Measurements from ENCODE around the gene NCKAP5.

NCKAP5 gene

GRCh38 chr2:133040170-133040569 is 528.1 kb downstream of the NCKAP5 start:
- DNase-seq (ENCODE audit: low read depth in 4 of 4, low spot score in 1 of 4), result no peak

GRCh38 chr2:133039531-133039930 is 528.7 kb downstream of the NCKAP5 start:
- no peak for DNase-seq (ENCODE audit: low read depth in 4 of 4, low spot score in 1 of 4)

- no peak for DNase-seq (ENCODE audit: low read depth in 4 of 4, low spot score in 1 of 4)
Measured at GRCh38 chr2:133026536-133027177, 541.6 kb downstream of the NCKAP5 start.

GRCh38 chr2:133025004-133025403 is 543.3 kb downstream of the NCKAP5 start:
- DNase-seq (ENCODE audit: low read depth in 4 of 4, low spot score in 1 of 4), result no peak

- DNase-seq (ENCODE audit: low read depth in 4 of 4, low spot score in 1 of 4), result no peak
Measured at GRCh38 chr2:133012847-133013734, 555.2 kb downstream of the NCKAP5 start.

- DNase-seq (ENCODE audit: low read depth in 4 of 4, low spot score in 1 of 4), result no peak
Measured at GRCh38 chr2:133004623-133005022, 563.6 kb downstream of the NCKAP5 start.

- no peak for DNase-seq (ENCODE audit: low read depth in 4 of 4, low spot score in 1 of 4)
Measured at GRCh38 chr2:132999421-132999820, 568.8 kb downstream of the NCKAP5 start.

- DNase-seq (ENCODE audit: low read depth in 4 of 4, low spot score in 1 of 4), result no peak
Measured at GRCh38 chr2:132998221-132998620, 570.0 kb downstream of the NCKAP5 start.

- no peak for DNase-seq (ENCODE audit: low read depth in 4 of 4, low spot score in 1 of 4)
Measured at GRCh38 chr2:132991471-132992045, 576.7 kb downstream of the NCKAP5 start.

- no peak for DNase-seq (ENCODE audit: low read depth in 4 of 4, low spot score in 1 of 4)
Measured at GRCh38 chr2:132984731-132985130, 583.5 kb downstream of the NCKAP5 start.

- DNase-seq (ENCODE audit: low read depth in 4 of 4, low spot score in 1 of 4), result no peak
Measured at GRCh38 chr2:132980304-132980703, 588.0 kb downstream of the NCKAP5 start.

GRCh38 chr2:132979339-132980093 is 588.7 kb downstream of the NCKAP5 start:
- no peak for DNase-seq (ENCODE audit: low read depth in 4 of 4, low spot score in 1 of 4)

GRCh38 chr2:132978840-132979239 is 589.4 kb downstream of the NCKAP5 start:
- no peak for DNase-seq (ENCODE audit: low read depth in 4 of 4, low spot score in 1 of 4)

GRCh38 chr2:132977812-132978529 is 590.3 kb downstream of the NCKAP5 start:
- DNase-seq (ENCODE audit: low read depth in 4 of 4, low spot score in 1 of 4), result no peak

GRCh38 chr2:132975193-132976105 is 592.8 kb downstream of the NCKAP5 start:
- DNase-seq (ENCODE audit: low read depth in 4 of 4, low spot score in 1 of 4), result no peak

- no peak for DNase-seq (ENCODE audit: low read depth in 4 of 4, low spot score in 1 of 4)
Measured at GRCh38 chr2:132974467-132975095, 593.7 kb downstream of the NCKAP5 start.

- DNase-seq (ENCODE audit: low read depth in 4 of 4, low spot score in 1 of 4), result no peak
Measured at GRCh38 chr2:132971310-132972061, 596.8 kb downstream of the NCKAP5 start.

- no peak for DNase-seq (ENCODE audit: low read depth in 4 of 4, low spot score in 1 of 4)
Measured at GRCh38 chr2:132969371-132969985, 598.8 kb downstream of the NCKAP5 start.
